HEK293 (cell line): ENCODE data around the gene BBS9.

ENCODE experiments used
- CTCF ChIA-PET: fragments of 350-600 bp; formaldehyde crosslinking; extraction: SDS; loops from one replicate; lab custom pipeline; 2021; ENCODE audit warnings: antibody characterized with exemption; lab: Yijun Ruan, JAX
- POLR2A ChIA-PET: fragments of 300-600 bp; formaldehyde crosslinking; extraction: SDS; loops from one replicate; lab custom pipeline; 2020; ENCODE audit warnings: antibody characterized with exemption, inconsistent platforms; lab: Yijun Ruan, JAX
- H3K27ac ChIP-seq: fragments of 200-500 bp; sonication (Bioruptor generic); 2 replicates; pipeline ENCODE4 v1.5.1; 2014; ENCODE audit warnings: low read depth, low read length, control low read depth, inconsistent platforms; ENCODE audit errors: extremely low read depth
- H3K36me3 ChIP-seq, 2 experiments: fragments of 200-500 bp in 1 of 2; sonication (Bioruptor generic) in 1 of 2; 1 replicate in 1 of 2; 2 replicates in 1 of 2; pipeline ENCODE4 v1.5.1; 2014 to 2017; ENCODE audit warnings: inconsistent platforms in 2 of 2, low read length in 2 of 2; ENCODE audit not compliant: control insufficient read depth in 2 of 2, insufficient read depth in 1 of 2
- H3K4me1 ChIP-seq: fragments of 200-500 bp; sonication (Bioruptor generic); 2 replicates; pipeline ENCODE4 v1.5.1; 2014; ENCODE audit warnings: mild to moderate bottlenecking, low read length, inconsistent platforms; ENCODE audit not compliant: control insufficient read depth, insufficient read depth
- H3K4me3 ChIP-seq: 2 replicates; pipeline ENCODE4 v1.5.1; 2011; ENCODE audit warnings: low read depth, mild to moderate bottlenecking, control low read depth, low read length, moderate library complexity
- H3K9me3 ChIP-seq: fragments of 200-500 bp; sonication (Bioruptor generic); 2 replicates; pipeline ENCODE4 v1.5.1; 2014; ENCODE audit warnings: low read depth, low read length, inconsistent platforms; ENCODE audit not compliant: control insufficient read depth, insufficient read depth
- GLI2 ChIP-seq: fragments of 450-650 bp; formaldehyde crosslinking; IDR thresholded peaks from 2 replicates; pipeline ENCODE4; 2017; ENCODE audit warnings: missing biosample characterization, missing genetic modification characterization, low read depth, borderline replicate concordance
- GLI4 ChIP-seq: fragments of 450-650 bp; formaldehyde crosslinking; IDR thresholded peaks from 2 replicates; pipeline ENCODE4 v1.5.1; 2016; ENCODE audit warnings: missing biosample characterization, missing genetic modification characterization
- GLIS2 ChIP-seq: fragments of 450-650 bp; formaldehyde crosslinking; IDR thresholded peaks from 2 replicates; pipeline ENCODE4 v1.5.1; 2016; ENCODE audit warnings: missing biosample characterization, missing genetic modification characterization
- HIC1 ChIP-seq: fragments of 450-650 bp; formaldehyde crosslinking; IDR thresholded peaks from 2 replicates; pipeline ENCODE4 v1.5.1; 2016; ENCODE audit warnings: missing biosample characterization, missing genetic modification characterization
- KLF17 ChIP-seq: fragments of 450-650 bp; formaldehyde crosslinking; IDR thresholded peaks from 2 replicates; pipeline ENCODE4 v1.5.1; 2016; ENCODE audit warnings: missing biosample characterization, missing genetic modification characterization
- SETDB1 ChIP-seq: IDR thresholded peaks from one replicate; pipeline ENCODE4 v1.6.1; 2017; ENCODE audit warnings: mild to moderate bottlenecking, low read length, moderate library complexity, mixed read lengths; ENCODE audit not compliant: insufficient read length
- SP7 ChIP-seq: fragments of 450-650 bp; formaldehyde crosslinking; IDR thresholded peaks from 2 replicates; pipeline ENCODE4 v1.5.1; 2016; ENCODE audit warnings: missing biosample characterization, missing genetic modification characterization
- ZBTB20 ChIP-seq: fragments of 450-650 bp; formaldehyde crosslinking; IDR thresholded peaks from 2 replicates; pipeline ENCODE4 v1.5.1; 2016; ENCODE audit warnings: missing biosample characterization, missing genetic modification characterization
- ZBTB48 ChIP-seq: fragments of 450-650 bp; formaldehyde crosslinking; IDR thresholded peaks from 2 replicates; pipeline ENCODE4 v1.5.1; 2016; ENCODE audit warnings: missing biosample characterization, missing genetic modification characterization
- ZEB2 ChIP-seq: fragments of 450-650 bp; formaldehyde crosslinking; IDR thresholded peaks from 2 replicates; pipeline ENCODE4 v1.5.1; 2016; ENCODE audit warnings: missing biosample characterization, missing genetic modification characterization
- ZIC2 ChIP-seq: fragments of 450-650 bp; formaldehyde crosslinking; IDR thresholded peaks from 2 replicates; pipeline ENCODE4 v1.5.1; 2016; ENCODE audit warnings: missing biosample characterization, missing genetic modification characterization
- ZNF146 ChIP-seq: fragments of 450-650 bp; formaldehyde crosslinking; IDR thresholded peaks from 2 replicates; pipeline ENCODE4 v1.5.1; 2016; ENCODE audit warnings: missing biosample characterization, missing genetic modification characterization
- ZNF221 ChIP-seq: fragments of 450-650 bp; formaldehyde crosslinking; IDR thresholded peaks from 2 replicates; pipeline ENCODE4 v1.5.1; 2017; ENCODE audit warnings: missing biosample characterization, missing genetic modification characterization, borderline replicate concordance
- ZNF280D ChIP-seq: fragments of 450-650 bp; formaldehyde crosslinking; IDR thresholded peaks from 2 replicates; pipeline ENCODE4 v1.5.1; 2016; ENCODE audit warnings: missing biosample characterization, missing genetic modification characterization
- ZNF341 ChIP-seq: fragments of 450-650 bp; formaldehyde crosslinking; IDR thresholded peaks from 2 replicates; pipeline ENCODE4; 2016; ENCODE audit warnings: low read depth, missing biosample characterization, missing genetic modification characterization
- ZNF513 ChIP-seq: fragments of 450-650 bp; IDR thresholded peaks from 2 replicates; pipeline ENCODE4 v1.5.1; 2018; ENCODE audit warnings: missing biosample characterization, missing genetic modification characterization
- ZNF548 ChIP-seq: fragments of 450-650 bp; formaldehyde crosslinking; IDR thresholded peaks from 2 replicates; pipeline ENCODE4 v1.5.1; 2016; ENCODE audit warnings: missing biosample characterization, missing genetic modification characterization
- ZNF560 ChIP-seq: fragments of 450-650 bp; formaldehyde crosslinking; IDR thresholded peaks from 2 replicates; pipeline ENCODE4 v1.5.1; 2017; ENCODE audit warnings: missing biosample characterization, missing genetic modification characterization, borderline replicate concordance
- ZNF561 ChIP-seq: fragments of 450-650 bp; IDR thresholded peaks from 2 replicates; pipeline ENCODE4 v1.5.1; 2018; ENCODE audit warnings: missing biosample characterization, missing genetic modification characterization, borderline replicate concordance
- ZNF585B ChIP-seq: fragments of 450-650 bp; formaldehyde crosslinking; IDR thresholded peaks from 2 replicates; pipeline ENCODE4 v1.5.1; 2016; ENCODE audit warnings: missing biosample characterization, missing genetic modification characterization
- ZNF623 ChIP-seq: fragments of 450-650 bp; formaldehyde crosslinking; IDR thresholded peaks from 2 replicates; pipeline ENCODE4 v1.5.1; 2016; ENCODE audit warnings: missing biosample characterization, missing genetic modification characterization
- ZNF624 ChIP-seq: fragments of 450-650 bp; formaldehyde crosslinking; IDR thresholded peaks from 2 replicates; pipeline ENCODE4 v1.5.1; 2017; ENCODE audit warnings: missing biosample characterization, missing genetic modification characterization
- ZNF692 ChIP-seq: fragments of 450-650 bp; formaldehyde crosslinking; IDR thresholded peaks from 2 replicates; pipeline ENCODE4 v1.5.1; 2016; ENCODE audit warnings: missing biosample characterization, missing genetic modification characterization
- ZNF701 ChIP-seq: fragments of 450-650 bp; formaldehyde crosslinking; IDR thresholded peaks from 2 replicates; pipeline ENCODE4 v1.5.1; 2016; ENCODE audit warnings: missing biosample characterization, missing genetic modification characterization
- ZNF707 ChIP-seq: fragments of 450-650 bp; formaldehyde crosslinking; IDR thresholded peaks from 2 replicates; pipeline ENCODE4 v1.5.1; 2016; ENCODE audit warnings: missing biosample characterization, missing genetic modification characterization
- ZSCAN16 ChIP-seq: fragments of 450-650 bp; formaldehyde crosslinking; IDR thresholded peaks from 2 replicates; pipeline ENCODE4 v1.5.1; 2016; ENCODE audit warnings: missing biosample characterization, missing genetic modification characterization
- ZSCAN4 ChIP-seq: fragments of 450-650 bp; formaldehyde crosslinking; IDR thresholded peaks from 2 replicates; pipeline ENCODE4 v1.5.1; 2017; ENCODE audit warnings: missing biosample characterization, missing genetic modification characterization

BBS9 gene

GRCh38 chr7:33410266-33410665 lies 280.9 kb downstream of the BBS9 start:
- Histone ChIP-seq H3K36me3 (no peaks in the 10 kb centered on the region), H3K27ac (no peak overlapping the region), H3K4me1 (no peaks in the 10 kb centered on the region), H3K4me3 (no peak overlapping the region), H3K9me3 (no peaks in the 10 kb centered on the region)
- CTCF ChIA-PET: interaction anchor here (0.7 kb wide), 1 partner anchor 170 kb away, joined by 3 read pairs; no protein-coding TSS in a partner anchor
- TF ChIP-seq ZNF560 (tag by site-specific recombination) (no peak), ZNF707 (tag by site-specific recombination) (no peak), ZEB2 (tag by site-specific recombination) (no peak), ZBTB20 (no peak), ZSCAN4 (tag by site-specific recombination) (no peak), ZIC2 (tag by site-specific recombination) (no peak), HIC1 (tag by site-specific recombination) (no peak), ZNF561 (no peak), ZNF701 (tag by site-specific recombination) (no peak), ZSCAN16 (tag by site-specific recombination) (no peak), ZNF548 (tag by site-specific recombination) (no peak), SP7 (tag by site-specific recombination) (no peak), ZNF280D (tag by site-specific recombination) (no peak), KLF17 (tag by site-specific recombination) (no peak), ZNF585B (tag by site-specific recombination) (no peak), ZNF146 (no peak), ZNF341 (no peak), ZNF623 (tag by site-specific recombination) (no peak)
- POLR2A ChIA-PET: no interaction called here

- ChIA-PET CTCF (no interaction called here), POLR2A (no interaction called here)
- Histone ChIP-seq H3K4me3 (no peak overlapping the region), H3K27ac (no peak overlapping the region), H3K9me3 (no peaks in the 10 kb centered on the region), H3K36me3 (no peaks in the 10 kb centered on the region), H3K4me1 (no peaks in the 10 kb centered on the region)
- TF ChIP-seq SETDB1 (no peak), GLI2 (tag by site-specific recombination) (no peak), ZNF624 (tag by site-specific recombination) (no peak), SP7 (tag by site-specific recombination) (no peak), ZBTB48 (no peak), GLI4 (tag by site-specific recombination) (no peak), ZNF221 (tag by site-specific recombination) (no peak), ZNF692 (tag by site-specific recombination) (no peak), GLIS2 (tag by site-specific recombination) (no peak), ZNF513 (tag by site-specific recombination) (no peak)
Observed at GRCh38 chr7:33411020-33411419, 281.7 kb downstream of the BBS9 start.
